HG02885 (cell line): ENCODE results near the gene PTP4A2.
"Not testable (repeated sequence)": the region's sequence is repeated elsewhere in the genome, so short reads cannot be mapped to it uniquely, and the experiment has no call there.

Source experiments
- ATAC-seq: cut with Tn5 transposase; IDR thresholded peaks from one replicate; pipeline ENCODE4 v1.9.1; 2021; ENCODE audit warnings: mild to moderate bottlenecking; ENCODE audit not compliant: unreplicated experiment, poor library complexity

The PTP4A2 gene

GRCh38 chr1:31926853-31927660 is 11.1 kb downstream of the PTP4A2 start:
- no peak for ATAC-seq

- no peak for ATAC-seq
These were observed 11.9 kb downstream of the PTP4A2 start for GRCh38 chr1:31926252-31926651.

- not testable (repeated sequence) for ATAC-seq
These were observed 12.3 kb downstream of the PTP4A2 start for GRCh38 chr1:31925824-31926223.

GRCh38 chr1:31924839-31925238 is 13.3 kb downstream of the PTP4A2 start:
- ATAC-seq: no peak

- no peak for ATAC-seq
These were observed 14.2 kb downstream of the PTP4A2 start for GRCh38 chr1:31923901-31924535.

GRCh38 chr1:31920956-31921355 is 17.2 kb downstream of the PTP4A2 start:
- no peak for ATAC-seq

- no peak for ATAC-seq
These were observed 18.6 kb downstream of the PTP4A2 start for GRCh38 chr1:31919591-31919990.

GRCh38 chr1:31915438-31915837 is 22.7 kb downstream of the PTP4A2 start:
- ATAC-seq: no peak

- no peak for ATAC-seq
These were observed 24.2 kb downstream of the PTP4A2 start for GRCh38 chr1:31913968-31914367.

GRCh38 chr1:31912839-31913239 is 25.3 kb downstream of the PTP4A2 start:
- no peak for ATAC-seq

- ATAC-seq: no peak
These were observed 26.0 kb downstream of the PTP4A2 start for GRCh38 chr1:31911994-31912780.

- no peak for ATAC-seq
These were observed 27.2 kb downstream of the PTP4A2 start for GRCh38 chr1:31910933-31911332.

- ATAC-seq: no peak
These were observed 28.5 kb downstream of the PTP4A2 start for GRCh38 chr1:31909691-31910090.

- no peak for ATAC-seq
These were observed 31.6 kb downstream of the PTP4A2 start for GRCh38 chr1:31906557-31906956.

GRCh38 chr1:31905681-31906080 is 32.5 kb downstream of the PTP4A2 start:
- ATAC-seq: no peak

- no peak for ATAC-seq
These were observed 33.1 kb downstream of the PTP4A2 start for GRCh38 chr1:31905093-31905509.

GRCh38 chr1:31904339-31905092 is 33.7 kb downstream of the PTP4A2 start:
- ATAC-seq: no peak

GRCh38 chr1:31902510-31902860 is 35.7 kb downstream of the PTP4A2 start:
- no peak for ATAC-seq

GRCh38 chr1:31901838-31902509 is 36.2 kb downstream of the PTP4A2 start:
- ATAC-seq: no peak

- no peak for ATAC-seq
These were observed 37.4 kb downstream of the PTP4A2 start for GRCh38 chr1:31900790-31901189.
